Stimulated activated CD4-positive, alpha-beta T cell treated with anti-CD3 and anti-CD28 coated beads, Interleukin-12 subunit alpha, Interleukin-12 subunit beta, amount 100 ng/mL, for 24 hours (primary cell): Measurements from ENCODE around the gene PLCH1.

ENCODE experiments used
- DNase-seq, 2 experiments: peaks; one replicate each; pipeline ENCODE4 v3.0.0-alpha.2; 2020; ENCODE audit warnings: low read depth in 2 of 2

PLCH1 gene

GRCh38 chr3:155548195-155548594 lies 196.7 kb downstream of the PLCH1 start:
- no peak for DNase-seq

- no peak for DNase-seq
These were observed 209.8 kb downstream of the PLCH1 start for GRCh38 chr3:155535098-155535497.

- no peak for DNase-seq
These were observed 216.3 kb downstream of the PLCH1 start for GRCh38 chr3:155528579-155528978.

GRCh38 chr3:155525324-155525833 lies 219.5 kb downstream of the PLCH1 start:
- DNase-seq: no peak

- DNase-seq: no peak
These were observed 224.4 kb downstream of the PLCH1 start for GRCh38 chr3:155520463-155520862.

DNA sequence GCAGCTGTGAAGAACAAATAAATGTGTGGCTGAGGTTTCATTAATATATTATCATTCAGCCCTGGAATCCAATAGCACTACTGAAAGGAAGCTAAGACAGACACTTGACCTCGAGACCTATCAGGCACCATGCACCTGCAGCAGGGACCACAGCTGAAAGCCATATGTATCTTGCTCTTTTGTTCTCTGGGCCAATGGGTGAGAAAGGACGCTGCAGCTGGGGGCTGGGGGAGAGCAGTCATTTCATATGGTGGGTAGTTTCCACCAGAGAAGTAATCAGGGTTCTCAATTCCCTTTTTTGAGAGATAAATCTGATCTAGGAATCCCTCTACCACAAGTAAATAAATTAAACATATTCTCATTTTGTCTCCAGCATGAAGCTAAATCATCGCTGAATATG lies 225.8 kb downstream of the PLCH1 start:
- no peak for DNase-seq

DNA sequence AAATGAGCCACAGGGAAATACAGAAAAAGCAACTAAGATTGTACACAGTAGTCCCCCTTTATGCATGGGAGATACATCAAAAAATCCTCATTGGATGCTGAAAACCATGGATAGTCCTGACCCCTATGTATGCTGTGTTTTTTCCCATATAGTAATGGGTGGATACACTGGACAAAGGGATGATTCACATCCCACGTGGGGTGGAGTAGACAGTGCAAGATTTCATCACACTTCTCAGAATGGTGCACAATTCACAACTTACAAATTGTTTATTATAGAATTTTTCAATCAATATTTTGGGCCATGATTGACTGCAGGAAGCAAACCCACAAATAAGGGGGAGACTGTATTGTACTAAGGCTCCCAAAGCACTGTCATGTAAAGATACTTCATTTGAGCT lies 227.0 kb downstream of the PLCH1 start:
- DNase-seq: no peak

- no peak for DNase-seq
These were observed 228.4 kb downstream of the PLCH1 start for GRCh38 chr3:155516439-155516838.

- DNase-seq: no peak
These were observed 232.0 kb downstream of the PLCH1 start for GRCh38 chr3:155512867-155513261.

DNA sequence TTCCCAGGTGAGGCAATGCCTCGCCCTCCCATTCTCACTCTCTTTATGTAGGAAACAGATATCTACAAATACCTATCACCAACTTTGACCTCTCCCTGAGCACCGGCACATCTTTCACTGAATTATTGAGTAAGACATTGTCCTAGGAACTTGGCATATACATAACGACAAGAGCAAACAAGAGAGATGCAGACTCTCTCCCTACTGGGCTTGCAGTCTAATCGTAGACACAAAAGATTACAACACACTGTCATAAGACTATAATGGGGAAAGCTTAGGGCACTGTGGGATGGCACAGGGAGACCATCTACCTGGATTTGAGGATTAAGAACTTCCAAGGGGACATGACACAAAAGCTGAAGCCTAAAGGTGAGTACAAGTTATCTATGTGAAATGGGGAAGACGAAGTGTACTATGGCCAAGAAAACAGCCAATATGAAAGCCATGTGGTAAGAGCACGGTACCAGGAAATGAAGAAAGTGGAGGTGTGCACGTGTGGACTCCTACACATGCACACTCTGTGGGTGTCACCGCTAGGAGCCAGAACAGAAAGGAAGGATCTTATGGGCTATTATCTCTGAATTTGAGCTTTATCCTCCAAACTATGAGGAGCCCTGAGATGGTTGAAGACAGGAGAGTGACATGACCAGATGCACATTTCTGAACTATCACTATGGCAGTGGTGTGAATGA lies 232.6 kb downstream of the PLCH1 start:
- no peak for DNase-seq

GRCh38 chr3:155504682-155505081 lies 240.2 kb downstream of the PLCH1 start:
- no peak for DNase-seq

DNA sequence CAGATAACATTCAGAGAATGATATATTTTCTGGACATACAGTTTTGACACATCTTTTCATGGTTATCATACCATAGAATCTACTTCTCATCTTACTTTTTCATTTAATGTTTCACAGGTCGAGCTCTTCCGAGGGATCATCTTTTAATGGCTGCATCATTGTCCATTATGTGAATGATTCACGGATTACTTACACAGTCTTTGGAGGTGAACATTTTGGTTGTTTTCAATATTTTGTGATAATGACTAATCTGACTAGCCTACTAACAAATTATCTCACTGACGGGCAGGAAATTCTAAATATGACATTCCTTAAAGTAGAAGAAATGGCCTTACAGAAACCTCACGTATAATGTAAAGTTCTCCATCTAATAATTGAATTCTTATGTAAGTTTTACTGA lies 242.2 kb downstream of the PLCH1 start:
- DNase-seq: no peak

GRCh38 chr3:155500194-155500818 lies 244.6 kb downstream of the PLCH1 start:
- DNase-seq: no peak

GRCh38 chr3:155497930-155498647 lies 246.8 kb downstream of the PLCH1 start:
- DNase-seq: no peak

GRCh38 chr3:155496206-155496605 lies 248.7 kb downstream of the PLCH1 start:
- DNase-seq: no peak

DNA sequence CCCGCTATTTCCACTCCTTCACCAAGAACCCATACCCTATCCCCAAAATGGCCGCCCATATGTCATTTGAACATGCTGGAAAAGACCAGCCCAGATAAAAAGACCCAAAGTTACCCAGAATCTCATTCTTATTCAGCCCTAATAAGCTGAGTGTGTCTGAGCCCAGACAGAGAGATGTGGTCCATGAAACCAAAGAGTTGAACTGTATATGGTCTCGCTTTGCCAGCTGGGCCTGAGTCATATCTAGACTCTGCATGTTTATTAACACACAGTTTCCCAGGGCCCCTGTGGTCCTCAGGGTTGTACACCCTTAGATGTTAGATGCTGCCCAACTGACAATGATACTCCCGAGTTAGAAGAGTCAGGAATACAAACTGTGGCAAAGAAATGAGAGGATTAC lies 249.5 kb downstream of the PLCH1 start:
- DNase-seq: no peak

- no peak for DNase-seq
These were observed 250.5 kb downstream of the PLCH1 start for GRCh38 chr3:155494332-155494731.

DNA sequence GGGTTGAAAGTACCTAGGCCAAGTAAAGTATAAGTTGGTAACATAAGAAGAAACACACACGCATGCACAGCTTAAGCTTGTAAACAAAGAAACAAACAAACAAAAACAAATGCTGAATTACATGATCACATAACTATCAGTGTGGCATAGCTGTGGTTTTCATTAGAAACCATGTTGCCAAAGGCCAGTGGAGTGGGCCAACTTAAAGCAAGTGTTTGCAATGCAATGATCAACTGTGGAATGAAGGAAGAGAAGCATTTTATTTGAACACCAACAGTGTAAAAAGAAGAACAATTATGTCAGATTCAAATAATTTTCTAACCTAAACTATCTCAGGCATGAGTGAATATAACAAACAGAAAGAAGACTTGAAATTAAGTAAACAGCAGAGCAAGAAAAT lies 252.0 kb downstream of the PLCH1 start:
- no peak for DNase-seq

DNA sequence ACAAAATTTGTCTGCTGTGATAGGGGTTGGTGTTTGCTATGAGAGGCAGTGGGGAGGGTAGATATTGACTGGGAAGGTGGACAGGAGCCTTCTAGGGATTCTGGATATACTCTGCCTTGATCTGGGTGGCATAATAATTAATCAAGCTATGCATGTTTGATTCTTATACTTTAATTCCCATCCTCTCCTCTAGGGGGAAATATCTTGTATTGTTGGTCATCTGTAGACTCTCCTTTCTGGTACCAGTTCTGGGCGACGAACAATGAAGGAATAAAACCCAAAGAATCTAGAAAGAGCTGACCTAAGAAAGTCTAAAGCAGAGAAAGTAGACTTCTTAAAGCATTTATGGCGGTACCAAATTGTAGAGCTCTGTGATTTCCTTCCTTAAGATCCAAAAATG lies 253.2 kb downstream of the PLCH1 start:
- DNase-seq: no peak

DNA sequence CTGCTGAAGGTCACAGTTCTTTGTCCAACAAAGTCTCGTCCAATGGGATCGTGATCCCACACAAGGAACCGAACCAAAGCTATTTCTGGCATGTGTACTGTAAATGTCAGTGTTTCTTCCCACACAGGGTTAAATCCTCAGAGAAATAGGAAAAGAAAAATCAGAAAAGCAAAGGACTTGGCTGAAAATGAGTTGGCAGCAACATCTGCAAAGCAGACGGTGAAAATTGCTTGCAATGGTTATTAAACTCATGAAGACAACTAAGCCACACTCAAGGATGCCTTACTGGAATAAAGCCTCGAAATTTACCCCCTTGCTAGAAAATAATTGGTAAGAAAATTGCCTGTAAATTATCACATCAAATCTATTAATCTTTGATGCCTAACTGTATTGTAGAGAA lies 256.2 kb downstream of the PLCH1 start:
- DNase-seq: no peak

DNA sequence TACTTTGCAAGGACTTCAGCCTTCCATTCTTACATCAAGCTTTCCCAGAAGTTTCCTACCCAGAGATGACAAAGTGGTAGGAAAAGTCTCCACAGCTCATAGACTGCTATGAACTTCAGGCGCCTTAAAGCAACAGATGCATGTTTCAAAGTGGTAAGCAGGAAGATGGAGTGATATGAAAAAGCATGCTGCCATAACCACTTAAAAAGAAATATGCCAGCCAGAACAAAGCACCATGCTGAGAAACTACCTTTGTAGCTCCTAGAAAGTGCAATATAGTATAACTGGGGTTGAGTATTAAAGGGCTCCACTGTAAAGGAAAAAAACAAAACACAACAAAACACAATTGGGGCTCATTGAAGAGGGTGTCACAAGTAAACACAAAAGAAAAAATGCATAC lies 259.0 kb downstream of the PLCH1 start:
- DNase-seq: no peak

DNA sequence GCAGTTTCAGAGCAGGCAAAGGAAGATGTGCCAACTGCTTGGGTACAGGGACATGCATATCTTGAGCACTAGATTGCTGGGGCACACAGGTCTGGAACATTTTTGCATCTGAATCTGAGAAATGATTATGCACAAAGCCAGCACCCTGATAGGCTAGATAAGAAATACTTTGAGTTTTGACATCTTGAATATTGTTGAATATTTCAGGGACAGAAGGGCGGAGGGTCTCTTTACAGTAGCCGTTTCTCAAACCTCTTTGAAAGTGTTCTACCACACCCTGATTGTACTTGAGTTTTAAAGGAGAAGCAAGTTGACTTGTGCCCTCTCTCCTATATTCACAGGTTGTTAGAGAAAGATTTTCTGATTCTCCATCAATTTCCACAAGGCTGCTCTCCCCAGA lies 263.3 kb downstream of the PLCH1 start:
- DNase-seq: no peak

- no peak for DNase-seq
These were observed 263.8 kb downstream of the PLCH1 start for GRCh38 chr3:155481089-155481488.
